Skeletal muscle tissue (tissue), 4 donors: ENCODE data around the gene FAM118A. TPM values are rescaled to one million over a fixed set of nuclear protein-coding genes. Genes with fewer than 3 reads are reported as not detected.
"Not testable (repeated sequence)": the region's sequence is repeated elsewhere in the genome, so short reads cannot be mapped to it uniquely, and the experiment has no call there.

Experiments
- H3K27ac ChIP-seq: one replicate; pipeline ENCODE4 v1.7.0; 2013; ENCODE audit warnings: mild to moderate bottlenecking, low read depth, low read length, inconsistent platforms
- H3K27me3 ChIP-seq, 3 donors: one replicate each; pipeline ENCODE4 v1.7.0; 2013; ENCODE audit warnings: low read length in 3 of 3; ENCODE audit not compliant: control insufficient read depth in 3 of 3, insufficient read depth in 3 of 3
- H3K36me3 ChIP-seq, 3 donors: one replicate each; pipeline ENCODE4 v1.7.0; 2013; ENCODE audit warnings: low read length in 3 of 3; ENCODE audit not compliant: control insufficient read depth in 3 of 3, insufficient read depth in 3 of 3
- H3K4me1 ChIP-seq, 3 donors: one replicate each; pipeline ENCODE4 v1.7.0; 2013; ENCODE audit warnings: low read length in 3 of 3, mild to moderate bottlenecking in 3 of 3; ENCODE audit not compliant: control insufficient read depth in 3 of 3, insufficient read depth in 3 of 3
- H3K4me3 ChIP-seq, 3 donors: one replicate each; pipeline ENCODE4 v1.7.0; 2013; ENCODE audit warnings: low read length in 3 of 3
- H3K9ac ChIP-seq, 3 donors: one replicate each; pipeline ENCODE4 v1.7.0; 2013; ENCODE audit warnings: low read length in 3 of 3, mild to moderate bottlenecking in 3 of 3, moderate library complexity in 2 of 3, low read depth in 1 of 3
- H3K9me3 ChIP-seq, 3 donors: one replicate each; pipeline ENCODE4 v1.7.0; 2013; ENCODE audit warnings: low read length in 3 of 3; ENCODE audit not compliant: control insufficient read depth in 3 of 3
- total RNA-seq: library from RNA; depleted of rRNA; stranded (reverse); fragments of >200 nt; gene quantifications from one replicate; pipeline ENCODE4 v1.2.3, GENCODE V29; 2014
- donor health status: Osteomylitis.

FAM118A gene
- total RNA-seq, 1 donor from 2014 or later = 17.2 TPM

DNA sequence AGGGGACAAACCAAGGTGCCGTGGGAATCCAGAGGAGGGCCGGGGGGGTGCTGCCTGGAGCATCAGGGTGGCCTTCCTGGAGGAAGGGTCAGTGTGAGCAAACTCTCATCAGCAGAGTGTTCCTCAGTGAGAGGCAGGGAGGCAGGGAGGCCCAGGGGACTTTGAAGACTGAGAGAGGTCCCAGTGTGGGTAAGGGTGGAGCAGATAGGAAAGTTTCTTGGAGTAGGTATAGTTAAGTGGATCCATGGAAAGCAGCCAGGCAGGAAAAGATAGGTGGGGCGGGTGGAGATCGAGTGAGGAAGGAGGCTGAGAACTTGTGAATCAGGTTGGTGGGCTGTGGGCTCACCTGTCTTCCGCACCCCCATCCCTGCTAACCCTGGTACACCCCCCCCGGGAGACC is 15.7 kb upstream of the FAM118A start:
- Histone ChIP-seq H3K9ac (no peak overlapping the region), H3K27ac (no peak overlapping the region), H3K36me3 (no peaks in the 10 kb centered on the region), H3K4me1 (peaks cover 8 to 23% (median 19%) of the 10 kb centered on the region in 3 donors), H3K9me3 (no peaks in the 10 kb centered on the region), H3K27me3 (peaks cover 4 to 11% (median 6%) of the 10 kb centered on the region in 3 donors), H3K4me3 (no peak overlapping the region)

DNA sequence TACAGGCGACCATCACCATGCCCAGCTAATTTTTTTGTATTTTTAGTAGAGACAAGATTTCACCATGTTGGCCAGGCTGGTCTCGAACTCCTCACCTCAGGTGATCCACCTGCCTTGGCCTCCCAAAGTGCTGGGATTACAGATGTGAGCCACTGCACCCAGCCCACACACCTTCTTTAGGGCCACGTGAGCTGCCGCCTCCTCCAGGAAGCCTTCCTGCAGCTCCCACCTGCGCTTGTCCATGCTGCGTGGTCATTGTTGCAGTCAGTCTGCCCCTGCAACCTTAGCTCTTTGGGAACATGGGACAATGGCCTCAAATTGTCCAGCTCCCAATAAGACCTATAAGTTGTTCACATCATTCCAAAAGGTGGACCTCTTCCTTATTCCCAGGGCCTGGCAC is 14.7 kb upstream of the FAM118A start:
- H3K9ac ChIP-seq, H3K4me3 ChIP-seq, H3K36me3 ChIP-seq, H3K27ac ChIP-seq, H3K9me3 ChIP-seq: not testable (repeated sequence)
- H3K27me3 ChIP-seq = peaks cover 4 to 11% (median 6%) of the 10 kb centered on the region in 3 donors
- H3K4me1 ChIP-seq = peaks cover 7 to 22% (median 19%) of the 10 kb centered on the region in 3 donors

DNA sequence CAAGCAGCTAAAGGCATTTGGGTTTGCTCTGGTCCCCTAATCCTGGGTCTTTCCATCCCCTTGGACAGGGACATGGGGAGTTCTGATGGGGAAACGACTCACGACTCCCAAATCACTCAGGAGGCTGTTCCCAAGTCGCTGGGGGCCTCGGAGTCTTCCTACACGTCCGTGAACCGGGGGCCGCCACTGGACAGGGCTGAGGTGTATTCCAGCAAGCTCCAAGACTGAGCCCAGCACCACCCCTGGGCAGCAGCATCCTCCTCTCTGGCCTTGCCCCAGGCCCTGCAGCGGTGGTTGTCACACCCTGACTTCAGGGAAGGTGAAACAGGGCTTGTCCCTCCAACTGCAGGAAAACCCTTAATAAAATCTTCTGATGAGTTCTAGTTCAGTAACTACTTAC is 14.2 kb upstream of the FAM118A start:
- Histone ChIP-seq H3K36me3 (no peaks in the 10 kb centered on the region), H3K9ac (no peak overlapping the region), H3K27ac (no peak overlapping the region), H3K4me1 (peaks cover 2 to 18% (median 14%) of the 10 kb centered on the region in 3 donors), H3K4me3 (no peak overlapping the region), H3K27me3 (peaks cover 2 to 11% (median 6%) of the 10 kb centered on the region in 3 donors), H3K9me3 (no peaks in the 10 kb centered on the region)

DNA sequence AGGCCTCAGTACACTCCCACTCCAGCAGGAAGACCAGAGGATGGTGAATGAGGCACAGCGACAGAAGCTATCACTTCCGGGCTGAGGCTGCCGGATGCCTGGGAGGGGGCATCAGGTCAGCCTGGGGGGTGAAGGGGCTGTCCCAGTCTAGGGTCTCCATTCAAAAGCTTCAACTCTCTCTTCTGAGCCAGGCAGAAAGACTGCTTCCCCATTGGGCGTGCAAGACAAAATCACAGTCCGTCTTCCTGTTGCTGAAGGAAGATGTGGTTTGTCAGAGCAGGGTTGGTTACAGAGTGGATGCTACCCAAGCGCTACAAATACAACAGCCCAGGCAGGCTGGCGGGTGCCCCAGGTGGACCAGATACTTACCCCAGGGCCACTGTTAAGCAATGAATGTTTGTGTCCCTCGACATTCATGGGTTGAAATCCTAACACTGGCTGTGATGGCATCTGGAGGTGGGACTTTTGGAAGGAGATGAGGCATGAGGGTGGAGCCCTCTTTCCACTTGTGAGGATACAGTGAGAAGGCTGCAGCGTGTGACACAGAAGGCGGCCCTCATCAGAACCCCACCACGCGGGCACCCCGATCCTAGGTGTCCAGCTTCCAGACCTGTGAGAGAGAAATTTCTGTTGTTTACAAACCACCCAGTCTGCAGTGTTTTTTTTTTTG is 13.0 kb upstream of the FAM118A start:
- no peaks in the 10 kb centered on the region for H3K36me3 ChIP-seq
- H3K9me3 ChIP-seq = no peaks in the 10 kb centered on the region
- no peak overlapping the region for H3K4me3 ChIP-seq
- no peak overlapping the region for H3K9ac ChIP-seq
- peaks cover 0 to 5% (median 2%) of the 10 kb centered on the region in 3 donors for H3K4me1 ChIP-seq
- H3K27ac ChIP-seq = no peak overlapping the region
- H3K27me3 ChIP-seq = peaks cover 0 to 4% (median 2%) of the 10 kb centered on the region in 3 donors

DNA sequence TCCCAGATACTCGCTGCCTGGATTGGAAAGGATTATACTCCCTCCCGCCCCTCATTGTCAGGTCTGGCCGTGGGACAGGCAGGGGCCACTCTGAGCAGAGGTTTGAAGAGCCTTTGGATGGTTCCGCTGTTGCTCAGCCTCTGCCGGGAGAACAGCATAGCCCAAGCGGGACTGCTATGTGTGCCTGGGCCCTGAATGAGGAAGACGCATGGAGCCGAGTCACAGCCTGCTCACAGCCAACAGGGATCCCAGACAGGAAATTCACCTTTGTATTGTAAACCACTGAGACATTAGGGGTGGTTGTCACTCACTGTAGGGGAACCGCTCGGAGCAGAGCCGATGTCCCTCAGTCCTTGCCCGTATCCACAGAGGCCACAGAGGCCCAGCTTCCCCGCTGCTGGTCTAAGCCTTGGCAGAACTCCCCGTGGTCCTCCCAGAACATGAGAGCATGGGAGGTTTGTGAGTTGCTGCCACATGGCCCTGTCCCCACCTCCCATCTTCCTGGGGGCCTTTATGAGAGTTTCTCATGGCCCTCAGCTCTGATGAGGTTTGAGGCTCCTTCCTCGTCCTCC is 10.7 kb upstream of the FAM118A start:
- H3K4me1 ChIP-seq = peaks cover 0 to 3% (median 0%) of the 10 kb centered on the region in 3 donors
- H3K4me3 ChIP-seq = no peak overlapping the region
- H3K36me3 ChIP-seq = no peaks in the 10 kb centered on the region
- H3K27me3 ChIP-seq = no peaks in the 10 kb centered on the region
- H3K27ac ChIP-seq = no peak overlapping the region
- H3K9me3 ChIP-seq = no peaks in the 10 kb centered on the region
- no peak overlapping the region for H3K9ac ChIP-seq

DNA sequence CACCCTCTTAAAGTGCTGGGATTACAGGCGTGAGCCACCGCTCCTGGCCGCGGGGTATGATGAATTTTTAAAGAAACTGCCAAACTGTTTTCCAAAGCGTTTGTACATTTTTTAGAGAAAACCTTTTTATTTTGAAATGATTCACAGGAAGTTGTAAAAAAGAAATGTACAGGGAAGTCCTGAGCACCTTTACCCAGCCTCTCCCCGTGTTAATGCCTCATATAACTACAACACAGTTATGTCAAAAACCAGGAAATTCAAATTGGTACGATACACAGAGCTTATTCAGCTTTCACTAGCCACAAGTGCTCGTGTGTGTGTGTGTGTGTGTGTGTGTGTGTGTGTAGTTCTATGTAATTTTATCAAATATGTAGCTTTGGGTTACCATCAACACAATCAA is 7.0 kb upstream of the FAM118A start:
- H3K27ac ChIP-seq = no peak overlapping the region
- H3K27me3 ChIP-seq = no peaks in the 10 kb centered on the region
- no peak overlapping the region for H3K4me3 ChIP-seq
- no peak overlapping the region for H3K9ac ChIP-seq
- no peaks in the 10 kb centered on the region for H3K9me3 ChIP-seq
- peaks cover 0 to 3% (median 0%) of the 10 kb centered on the region in 3 donors for H3K4me1 ChIP-seq
- H3K36me3 ChIP-seq = no peaks in the 10 kb centered on the region

DNA sequence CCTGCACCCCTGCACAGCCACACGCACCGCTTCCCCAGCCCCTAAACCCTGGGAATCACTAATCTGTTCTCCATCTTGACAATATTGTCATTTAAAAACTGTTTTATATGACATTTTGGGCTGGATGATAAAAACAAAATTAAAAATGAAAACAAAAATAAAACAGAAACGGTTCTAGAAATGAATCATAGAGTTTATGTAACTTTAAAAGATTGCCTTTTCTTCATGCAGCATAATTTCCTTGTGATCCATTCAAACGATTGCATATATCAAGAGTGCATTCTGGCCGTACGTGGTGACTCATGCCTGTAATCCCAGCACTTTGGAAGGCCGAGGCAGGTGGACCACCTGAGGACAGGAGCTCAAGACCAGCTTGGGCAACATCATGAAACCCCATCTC is 6.6 kb upstream of the FAM118A start:
- Histone ChIP-seq H3K4me1 (peaks cover 0 to 3% (median 0%) of the 10 kb centered on the region in 3 donors), H3K36me3 (no peaks in the 10 kb centered on the region), H3K9me3 (no peaks in the 10 kb centered on the region), H3K27ac (no peak overlapping the region), H3K4me3 (no peak overlapping the region), H3K9ac (no peak overlapping the region), H3K27me3 (no peaks in the 10 kb centered on the region)

DNA sequence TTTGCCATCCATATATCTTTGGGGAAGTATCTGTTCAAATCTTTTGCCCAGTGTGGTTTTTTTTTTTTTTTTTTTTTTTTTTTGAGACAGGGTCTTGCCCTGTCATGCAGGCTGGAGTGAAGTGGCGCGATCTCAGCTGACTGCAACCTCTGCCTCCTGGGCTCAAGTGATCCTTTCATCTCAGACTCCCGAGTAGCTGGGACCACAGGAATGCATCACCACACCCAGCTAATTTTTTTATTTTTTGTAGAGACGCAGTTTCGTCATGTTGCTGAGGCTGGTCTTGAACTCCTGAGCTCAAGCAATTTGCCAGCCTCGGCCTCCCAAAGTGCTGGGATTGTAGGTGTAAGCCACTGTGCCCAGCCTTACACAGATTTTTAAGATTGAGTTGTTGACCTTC is 4.8 kb upstream of the FAM118A start:
- Histone ChIP-seq H3K9me3 (no peaks in the 10 kb centered on the region), H3K27ac (no peak overlapping the region), H3K4me1 (peaks cover 7 to 8% (median 7%) of the 10 kb centered on the region in 3 donors), H3K4me3 (no peak overlapping the region), H3K9ac (no peak overlapping the region), H3K36me3 (no peaks in the 10 kb centered on the region), H3K27me3 (no peaks in the 10 kb centered on the region)

DNA sequence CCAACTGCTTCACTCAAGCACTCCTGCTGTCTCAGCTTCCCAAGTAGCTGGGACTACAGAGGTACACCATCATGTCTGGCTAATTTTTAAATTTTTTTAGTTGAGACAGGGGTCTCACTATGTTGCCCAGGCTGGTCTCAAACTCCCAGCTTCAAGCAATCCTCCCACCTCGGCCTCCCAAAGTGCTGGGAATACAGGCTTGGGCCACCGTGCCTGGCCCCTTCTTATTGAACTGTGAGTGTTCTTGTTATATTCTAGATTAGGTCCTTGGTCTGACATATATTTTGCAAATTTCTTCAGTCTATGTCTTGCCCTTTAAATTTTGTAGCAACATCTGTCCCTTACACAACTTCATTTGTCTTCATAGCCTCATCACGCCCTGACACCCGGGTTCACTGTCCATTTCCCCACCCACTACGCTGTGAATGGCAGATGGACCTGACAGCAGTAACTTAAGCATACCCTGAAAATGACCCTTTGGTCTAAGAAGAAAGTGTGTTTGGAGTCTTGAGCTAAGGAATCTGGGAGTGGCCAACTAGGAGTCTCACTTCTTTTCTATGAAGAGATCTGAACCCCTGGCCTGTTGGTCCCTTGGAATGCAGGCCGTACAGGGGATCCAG is 4.2 kb upstream of the FAM118A start:
- Histone ChIP-seq H3K27ac (no peak overlapping the region), H3K4me1 (peaks cover 8 to 10% (median 8%) of the 10 kb centered on the region in 3 donors), H3K9ac (no peak overlapping the region), H3K27me3 (no peaks in the 10 kb centered on the region), H3K9me3 (no peaks in the 10 kb centered on the region), H3K4me3 (no peak overlapping the region), H3K36me3 (no peaks in the 10 kb centered on the region)

DNA sequence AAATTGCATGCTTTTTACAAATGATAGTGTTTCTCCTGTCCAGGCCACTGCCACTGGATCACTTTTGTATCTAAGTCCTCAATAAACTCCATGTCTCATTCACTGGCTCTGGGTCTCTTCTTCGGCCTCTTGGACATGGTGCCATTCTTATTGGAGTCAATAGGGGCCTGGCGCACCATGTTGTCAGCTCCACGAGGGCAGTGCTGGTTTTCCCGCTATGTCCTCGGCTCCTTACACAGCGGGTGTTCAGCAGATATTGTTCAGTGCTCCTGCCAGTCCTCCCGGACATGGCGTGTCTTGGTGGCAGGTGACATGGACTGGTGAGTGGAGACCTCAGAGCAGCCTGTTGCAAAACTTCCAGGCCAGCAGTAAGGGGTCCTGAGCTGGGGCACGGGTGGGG is 3.6 kb upstream of the FAM118A start:
- H3K9me3 ChIP-seq = no peaks in the 10 kb centered on the region
- no peaks in the 10 kb centered on the region for H3K27me3 ChIP-seq
- H3K4me1 ChIP-seq = peaks cover 13 to 16% (median 14%) of the 10 kb centered on the region in 3 donors
- no peak overlapping the region for H3K4me3 ChIP-seq
- no peak overlapping the region for H3K9ac ChIP-seq
- no peak overlapping the region for H3K27ac ChIP-seq
- H3K36me3 ChIP-seq = no peaks in the 10 kb centered on the region
